ENCODE measurements around the gene ITGAD.

The ITGAD gene

DNA sequence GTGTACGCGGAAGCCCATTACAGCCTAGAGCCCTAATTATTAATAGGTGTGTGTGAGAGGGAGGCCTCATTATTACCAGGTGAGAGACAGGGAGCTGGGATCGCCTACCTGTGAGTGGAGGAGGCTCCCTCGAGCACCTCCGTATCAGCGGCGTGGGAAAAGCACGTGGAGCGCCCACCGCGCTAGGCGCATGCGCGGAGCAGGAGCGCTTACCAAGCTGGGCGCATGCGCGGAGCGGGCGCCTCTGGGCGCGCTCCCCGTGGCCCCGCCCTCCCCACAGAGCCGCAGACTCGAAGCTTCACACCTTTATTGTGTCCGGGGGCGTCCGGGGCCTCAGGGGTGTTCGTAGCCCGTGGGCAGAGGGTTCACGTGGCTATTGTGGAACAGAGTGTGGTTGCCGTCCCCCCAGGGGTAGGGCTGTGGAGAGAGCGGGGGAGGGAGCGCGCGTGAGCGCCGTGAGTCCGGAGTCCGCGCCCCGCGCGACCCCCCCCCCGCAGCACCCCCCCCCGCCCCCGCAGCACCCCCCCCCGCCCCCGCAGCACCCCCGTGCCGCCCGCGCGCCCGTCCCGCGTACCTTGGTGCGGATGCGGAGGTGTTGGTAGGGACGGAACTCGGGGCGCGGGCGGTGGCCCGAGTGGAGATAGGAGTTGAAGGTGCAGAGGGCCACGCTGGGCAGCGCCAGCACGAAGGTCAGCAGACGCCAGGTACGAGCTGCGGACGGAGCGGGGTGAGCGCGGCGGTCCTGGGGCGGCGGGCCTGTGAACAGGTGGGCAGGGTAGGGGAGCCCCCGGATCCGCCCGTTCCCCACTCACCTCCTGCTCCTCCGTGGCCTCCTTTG, 34.5 kb downstream of the ITGAD start:
- H3K9me3 ChIP-seq (ENCODE audit: insufficient read depth, low read length): no peaks in the 10 kb centered on the region
- no peaks in the 10 kb centered on the region for H3K27me3 ChIP-seq (ENCODE audit: low read length)
- no peak overlapping the region for H3K27ac ChIP-seq (ENCODE audit: low read depth, low read length)
- no peaks in the 10 kb centered on the region for H4K20me1 ChIP-seq (ENCODE audit: low read depth, low read length)
- no peak for TF ChIP-seq EZH2phosphoT487 (conservative IDR thresholded peaks at IDR 0.05; ENCODE audit: low read length)
- TF ChIP-seq, protein P1, sequence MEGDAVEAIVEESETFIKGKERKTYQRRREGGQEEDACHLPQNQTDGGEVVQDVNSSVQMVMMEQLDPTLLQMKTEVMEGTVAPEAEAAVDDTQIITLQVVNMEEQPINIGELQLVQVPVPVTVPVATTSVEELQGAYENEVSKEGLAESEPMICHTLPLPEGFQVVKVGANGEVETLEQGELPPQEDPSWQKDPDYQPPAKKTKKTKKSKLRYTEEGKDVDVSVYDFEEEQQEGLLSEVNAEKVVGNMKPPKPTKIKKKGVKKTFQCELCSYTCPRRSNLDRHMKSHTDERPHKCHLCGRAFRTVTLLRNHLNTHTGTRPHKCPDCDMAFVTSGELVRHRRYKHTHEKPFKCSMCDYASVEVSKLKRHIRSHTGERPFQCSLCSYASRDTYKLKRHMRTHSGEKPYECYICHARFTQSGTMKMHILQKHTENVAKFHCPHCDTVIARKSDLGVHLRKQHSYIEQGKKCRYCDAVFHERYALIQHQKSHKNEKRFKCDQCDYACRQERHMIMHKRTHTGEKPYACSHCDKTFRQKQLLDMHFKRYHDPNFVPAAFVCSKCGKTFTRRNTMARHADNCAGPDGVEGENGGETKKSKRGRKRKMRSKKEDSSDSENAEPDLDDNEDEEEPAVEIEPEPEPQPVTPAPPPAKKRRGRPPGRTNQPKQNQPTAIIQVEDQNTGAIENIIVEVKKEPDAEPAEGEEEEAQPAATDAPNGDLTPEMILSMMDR (IDR thresholded peaks at IDR 0.05; ENCODE audit: insufficient read depth, low read length, poor library complexity, severe bottlenecking): no peak
- no peaks in the 10 kb centered on the region for H3K79me2 ChIP-seq (ENCODE audit: insufficient read depth, low read length)
- no peak overlapping the region for H3K4me2 ChIP-seq (ENCODE audit: low read depth, low read length, poor library complexity, severe bottlenecking)
- H3K36me3 ChIP-seq (ENCODE audit: low read length): no peaks in the 10 kb centered on the region
- H3F3A ChIP-seq (ENCODE audit: insufficient read depth): no peaks in the 10 kb centered on the region
- H3K4me3 ChIP-seq (ENCODE audit: insufficient read depth, low read length, poor library complexity, severe bottlenecking): no peak overlapping the region
- no peaks in the 10 kb centered on the region for H3K9me2 ChIP-seq (replicated peaks; ENCODE audit: insufficient read depth, low read length)
- H2AFZ ChIP-seq (ENCODE audit: low read depth, low read length, severe bottlenecking): no peak overlapping the region
- no peak overlapping the region for H3K9ac ChIP-seq (ENCODE audit: low read length)

DNA sequence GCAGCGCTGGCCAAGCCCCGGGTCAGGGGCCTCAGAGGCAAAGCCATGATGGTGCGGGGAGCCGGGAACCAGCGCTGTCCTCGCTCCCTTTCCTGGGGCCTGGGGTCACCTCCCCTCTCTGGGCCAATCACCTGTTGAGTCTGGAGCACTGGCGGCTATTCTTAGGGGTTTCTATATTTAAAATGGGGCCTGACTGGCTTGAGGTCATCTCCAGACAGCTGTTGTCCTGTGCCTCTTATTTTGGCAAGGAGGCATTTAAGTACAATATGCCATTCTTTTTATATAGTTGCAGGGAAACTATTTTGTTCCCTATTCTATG, 35.1 kb downstream of the ITGAD start, which contains the start of gene COX6A2:
Gene COX6A2, minus strand, starts transcription at position 82 of the 319 bp plus-strand sequence. Its CDS starts 35 bp downstream, at position 47.
- Histone ChIP-seq H3F3A (ENCODE audit: insufficient read depth) (no peaks in the 10 kb centered on the region), H3K4me3 (ENCODE audit: insufficient read depth, low read length, poor library complexity, severe bottlenecking) (no peak within 1 kb of the TSS), H3K9me3 (ENCODE audit: insufficient read depth, low read length) (no peaks in the 10 kb centered on the region), H3K27ac (ENCODE audit: low read depth, low read length) (no peak within 1 kb of the TSS), H3K4me2 (ENCODE audit: low read depth, low read length, poor library complexity, severe bottlenecking) (no peak within 1 kb of the TSS), H3K27me3 (ENCODE audit: low read length) (no peaks in the 10 kb centered on the region), H2AFZ (ENCODE audit: low read depth, low read length, severe bottlenecking) (no peak within 1 kb of the TSS), H3K36me3 (ENCODE audit: low read length) (no peaks in the 10 kb centered on the region), H3K9me2 (replicated peaks; ENCODE audit: insufficient read depth, low read length) (no peaks in the 10 kb centered on the region), H3K9ac (ENCODE audit: low read length) (no peak within 1 kb of the TSS), H3K79me2 (ENCODE audit: insufficient read depth, low read length) (no peaks in the 10 kb centered on the region), H4K20me1 (ENCODE audit: low read depth, low read length) (no peaks in the 10 kb centered on the region)
- TF ChIP-seq EZH2phosphoT487 (conservative IDR thresholded peaks at IDR 0.05; ENCODE audit: low read length): no peak
- TF ChIP-seq, protein P1 (IDR thresholded peaks at IDR 0.05; ENCODE audit: insufficient read depth, low read length, poor library complexity, severe bottlenecking): no peak

DNA sequence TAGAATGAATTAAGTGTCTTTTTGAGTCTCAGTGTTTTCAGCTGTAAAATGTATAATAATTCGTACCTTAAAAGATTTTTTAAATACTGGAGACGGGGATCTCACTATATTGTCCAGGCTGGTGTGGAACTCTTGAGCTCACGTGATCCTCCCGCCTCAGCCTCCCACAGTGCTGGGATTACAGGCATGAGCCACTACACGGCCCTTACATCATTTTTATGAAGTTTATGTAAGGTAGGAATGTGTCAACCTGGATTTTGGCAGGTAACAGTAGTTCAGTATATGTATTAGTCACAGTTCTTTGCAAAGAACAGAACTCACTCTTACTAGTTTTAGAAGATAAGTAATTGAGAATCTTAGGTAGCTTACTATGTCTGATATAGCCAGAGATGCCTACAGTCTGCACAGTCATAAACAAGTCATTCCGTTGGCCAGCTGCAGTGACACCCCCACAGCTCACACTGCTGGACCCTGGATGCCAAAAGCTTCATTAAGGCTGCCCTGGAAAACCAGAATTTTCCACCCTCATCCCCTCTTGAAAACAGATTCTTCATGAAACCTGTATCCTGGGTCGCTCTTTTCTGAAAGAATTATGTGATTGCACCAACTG, 35.6 kb downstream of the ITGAD start:
- Histone ChIP-seq H3K9me3 (ENCODE audit: insufficient read depth, low read length) (no peaks in the 10 kb centered on the region), H3K36me3 (ENCODE audit: low read length) (no peaks in the 10 kb centered on the region), H3K27me3 (ENCODE audit: low read length) (no peaks in the 10 kb centered on the region), H3F3A (ENCODE audit: insufficient read depth) (no peaks in the 10 kb centered on the region), H2AFZ (ENCODE audit: low read depth, low read length, severe bottlenecking) (no peak overlapping the region), H4K20me1 (ENCODE audit: low read depth, low read length) (no peaks in the 10 kb centered on the region), H3K4me3 (ENCODE audit: insufficient read depth, low read length, poor library complexity, severe bottlenecking) (no peak overlapping the region), H3K9me2 (replicated peaks; ENCODE audit: insufficient read depth, low read length) (no peaks in the 10 kb centered on the region), H3K79me2 (ENCODE audit: insufficient read depth, low read length) (no peaks in the 10 kb centered on the region), H3K27ac (ENCODE audit: low read depth, low read length) (no peak overlapping the region), H3K9ac (ENCODE audit: low read length) (no peak overlapping the region), H3K4me2 (ENCODE audit: low read depth, low read length, poor library complexity, severe bottlenecking) (no peak overlapping the region)
- no peak for TF ChIP-seq EZH2phosphoT487 (conservative IDR thresholded peaks at IDR 0.05; ENCODE audit: low read length)
- TF ChIP-seq, protein P1 (IDR thresholded peaks at IDR 0.05; ENCODE audit: insufficient read depth, low read length, poor library complexity, severe bottlenecking): no peak
